ENCODE results near the gene CNTNAP2.

Gene CNTNAP2

DNA sequence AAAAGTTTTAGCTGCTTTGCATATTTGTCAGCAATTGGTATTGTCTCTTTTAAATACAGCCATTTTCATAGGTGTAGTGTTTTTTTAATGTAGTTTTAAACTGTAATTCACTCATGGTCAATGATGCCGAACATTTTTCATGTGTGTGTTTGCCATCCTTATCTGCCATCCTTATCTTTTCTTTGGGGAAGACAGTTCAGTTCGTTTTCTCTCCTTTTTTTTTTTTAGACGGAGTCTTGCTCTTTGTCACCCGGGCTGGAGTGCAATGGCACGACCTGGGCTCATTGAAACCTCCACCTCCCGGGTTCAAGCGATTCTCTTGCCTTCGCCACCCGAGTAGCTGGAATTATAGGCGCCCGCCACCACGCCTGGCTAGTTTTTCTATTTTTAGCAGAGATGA is 545.3 kb downstream of the CNTNAP2 start:
- ChIA-PET CTCF (no interaction called here), POLR2A (no interaction called here)
- no peak for DNase-seq (ENCODE audit: extremely low spot score)
- TF ChIP-seq SUZ12 (IDR thresholded peaks at IDR 0.05) (no peak), SP1 (IDR thresholded peaks at IDR 0.05) (no peak), L3MBTL2 (conservative IDR thresholded peaks at IDR 0.05) (no peak)
- TF ChIP-seq, protein P1, sequence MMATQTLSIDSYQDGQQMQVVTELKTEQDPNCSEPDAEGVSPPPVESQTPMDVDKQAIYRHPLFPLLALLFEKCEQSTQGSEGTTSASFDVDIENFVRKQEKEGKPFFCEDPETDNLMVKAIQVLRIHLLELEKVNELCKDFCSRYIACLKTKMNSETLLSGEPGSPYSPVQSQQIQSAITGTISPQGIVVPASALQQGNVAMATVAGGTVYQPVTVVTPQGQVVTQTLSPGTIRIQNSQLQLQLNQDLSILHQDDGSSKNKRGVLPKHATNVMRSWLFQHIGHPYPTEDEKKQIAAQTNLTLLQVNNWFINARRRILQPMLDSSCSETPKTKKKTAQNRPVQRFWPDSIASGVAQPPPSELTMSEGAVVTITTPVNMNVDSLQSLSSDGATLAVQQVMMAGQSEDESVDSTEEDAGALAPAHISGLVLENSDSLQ (IDR thresholded peaks at IDR 0.05), result no peak

DNA sequence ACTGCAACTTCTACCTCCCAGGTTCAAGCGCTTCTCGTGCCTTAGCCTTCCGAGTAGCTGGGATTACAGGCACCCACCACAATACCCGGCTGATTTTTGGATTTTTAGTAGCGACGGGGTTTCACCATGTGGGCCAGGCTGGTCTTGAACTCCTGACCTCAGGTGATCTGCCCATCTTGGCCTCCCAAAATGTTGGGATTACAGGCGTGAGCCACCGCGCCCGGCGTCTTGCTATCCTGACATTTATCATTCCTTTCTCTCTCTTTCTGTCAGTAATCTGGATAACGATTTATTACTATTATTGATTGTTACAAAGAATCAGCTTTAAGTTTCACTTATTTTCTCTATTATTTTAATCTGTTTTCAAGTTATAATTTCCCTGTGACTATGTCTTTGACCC is 548.4 kb downstream of the CNTNAP2 start:
- no peak for DNase-seq (ENCODE audit: extremely low spot score)
- TF ChIP-seq SUZ12 (IDR thresholded peaks at IDR 0.05) (no peak), FOXM1 (IDR thresholded peaks at IDR 0.05; ENCODE audit: borderline replicate concordance) (no peak), FOXK2 (IDR thresholded peaks at IDR 0.05) (no peak), SP1 (IDR thresholded peaks at IDR 0.05) (no peak), LEF1 (IDR thresholded peaks at IDR 0.05; ENCODE audit: borderline replicate concordance) (no peak), HDGF (IDR thresholded peaks at IDR 0.05; ENCODE audit: borderline replicate concordance) (no peak), ELF4 (IDR thresholded peaks at IDR 0.05) (no peak)
- TF ChIP-seq, protein P1 (IDR thresholded peaks at IDR 0.05), result no peak
- CTCF ChIA-PET, result no interaction called here
- POLR2A ChIA-PET, result no interaction called here

DNA sequence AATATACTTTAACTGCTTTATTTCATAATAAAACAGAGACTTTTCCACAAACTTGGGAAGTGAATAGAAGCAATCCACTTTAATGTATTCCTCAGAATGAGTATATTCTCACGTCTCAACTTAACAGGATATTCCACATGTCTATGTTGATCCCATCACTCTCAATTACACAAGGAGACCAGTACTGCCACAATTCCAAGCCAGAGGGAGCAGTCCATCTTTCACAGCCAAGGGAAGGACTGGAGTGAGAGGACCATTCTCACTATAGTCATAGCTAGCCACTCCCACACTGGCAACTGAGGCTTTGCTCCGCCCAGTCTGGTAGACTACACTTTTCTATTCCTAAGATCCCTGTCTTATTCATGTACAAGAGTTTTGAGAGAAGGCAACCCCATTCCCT is 553.9 kb downstream of the CNTNAP2 start:
- ChIA-PET POLR2A (no interaction called here), CTCF (no interaction called here)
- no peak for DNase-seq (ENCODE audit: extremely low spot score)
- TF ChIP-seq HDGF (IDR thresholded peaks at IDR 0.05; ENCODE audit: borderline replicate concordance) (no peak), LEF1 (IDR thresholded peaks at IDR 0.05; ENCODE audit: borderline replicate concordance) (no peak), FOXM1 (IDR thresholded peaks at IDR 0.05; ENCODE audit: borderline replicate concordance) (no peak), SP1 (IDR thresholded peaks at IDR 0.05) (no peak), L3MBTL2 (conservative IDR thresholded peaks at IDR 0.05) (no peak), CTBP1 (IDR thresholded peaks at IDR 0.05; ENCODE audit: borderline replicate concordance) (no peak), TARDBP (IDR thresholded peaks at IDR 0.05) (no peak), FOXK2 (IDR thresholded peaks at IDR 0.05) (no peak), ARNT (IDR thresholded peaks at IDR 0.05) (no peak), ELF4 (IDR thresholded peaks at IDR 0.05) (no peak), SUZ12 (IDR thresholded peaks at IDR 0.05) (no peak), FOXA1 (IDR thresholded peaks at IDR 0.05) (no peak), BHLHE40 (IDR thresholded peaks at IDR 0.05; ENCODE audit: borderline replicate concordance) (no peak), ZNF384 (IDR thresholded peaks at IDR 0.05) (no peak)

DNA sequence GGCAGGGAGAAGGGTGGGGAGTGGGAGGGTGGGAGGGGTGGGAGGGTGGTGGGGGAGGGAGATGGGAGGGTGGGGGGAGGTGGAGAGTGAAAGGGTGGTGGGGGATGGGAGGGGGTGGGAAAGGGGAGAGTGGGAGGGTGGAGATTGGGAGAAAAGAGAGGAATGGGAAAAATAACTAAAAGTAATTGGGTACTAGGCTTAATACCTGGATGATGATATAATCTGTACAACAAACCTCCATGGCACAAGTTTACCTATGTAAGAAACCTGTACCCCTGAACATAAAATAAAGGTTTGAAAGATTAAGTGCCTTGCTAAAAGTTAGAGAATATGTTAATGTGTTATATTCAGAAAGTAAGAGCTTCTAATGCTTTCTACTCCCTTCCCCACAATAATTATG is 564.9 kb downstream of the CNTNAP2 start:
- ChIA-PET CTCF (no interaction called here), POLR2A (no interaction called here)
- TF ChIP-seq BHLHE40 (IDR thresholded peaks at IDR 0.05; ENCODE audit: borderline replicate concordance), result no peak
- TF ChIP-seq ELF4 (IDR thresholded peaks at IDR 0.05), result no peak
- TF ChIP-seq ZNF384 (IDR thresholded peaks at IDR 0.05), result no peak
- no peak for TF ChIP-seq FOXA1 (IDR thresholded peaks at IDR 0.05)
- no peak for TF ChIP-seq HDGF (IDR thresholded peaks at IDR 0.05; ENCODE audit: borderline replicate concordance)
- no peak for TF ChIP-seq NFRKB (IDR thresholded peaks at IDR 0.05)
- no peak for TF ChIP-seq L3MBTL2 (conservative IDR thresholded peaks at IDR 0.05)
- TF ChIP-seq TARDBP (IDR thresholded peaks at IDR 0.05), result no peak
- TF ChIP-seq ARNT (IDR thresholded peaks at IDR 0.05), result no peak
- no peak for TF ChIP-seq SUZ12 (IDR thresholded peaks at IDR 0.05)
- no peak for TF ChIP-seq FOXM1 (IDR thresholded peaks at IDR 0.05; ENCODE audit: borderline replicate concordance)
- no peak for TF ChIP-seq SP1 (IDR thresholded peaks at IDR 0.05)
- TF ChIP-seq, protein P1 (IDR thresholded peaks at IDR 0.05), result no peak
- no peak for TF ChIP-seq LEF1 (IDR thresholded peaks at IDR 0.05; ENCODE audit: borderline replicate concordance)
- TF ChIP-seq CTBP1 (IDR thresholded peaks at IDR 0.05; ENCODE audit: borderline replicate concordance), result no peak
- no peak for TF ChIP-seq FOXK2 (IDR thresholded peaks at IDR 0.05)
- DNase-seq (ENCODE audit: extremely low spot score), result no peak

DNA sequence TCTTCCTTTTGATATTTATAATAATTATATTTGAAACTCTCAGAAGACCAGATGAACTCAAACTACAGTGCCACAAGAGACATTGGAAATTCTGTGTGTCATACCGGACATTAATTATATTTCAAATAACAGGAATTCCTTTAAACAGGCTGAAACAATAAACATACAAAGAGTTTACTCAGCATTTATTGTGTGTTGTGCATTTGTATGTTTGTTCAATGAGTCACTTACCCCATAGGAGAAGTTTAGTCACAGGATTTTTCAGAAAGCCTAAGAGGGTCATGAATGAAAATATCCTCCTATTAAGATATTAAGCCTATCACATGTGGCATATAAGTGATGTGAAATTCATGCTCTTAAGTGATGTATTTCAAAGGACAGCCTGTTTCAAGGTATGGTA is 566.8 kb downstream of the CNTNAP2 start:
- no peak for TF ChIP-seq HDGF (IDR thresholded peaks at IDR 0.05; ENCODE audit: borderline replicate concordance)
- TF ChIP-seq ELF4 (IDR thresholded peaks at IDR 0.05), result no peak
- peak; percentile 86 for TF ChIP-seq CTBP1 (IDR thresholded peaks at IDR 0.05; ENCODE audit: borderline replicate concordance)
- no peak for TF ChIP-seq FOXM1 (IDR thresholded peaks at IDR 0.05; ENCODE audit: borderline replicate concordance)
- no peak for TF ChIP-seq BHLHE40 (IDR thresholded peaks at IDR 0.05; ENCODE audit: borderline replicate concordance)
- TF ChIP-seq ZNF384 (IDR thresholded peaks at IDR 0.05), result no peak
- peak; percentile 73; the same call in 1 of the 2 replicates for TF ChIP-seq ARNT (IDR thresholded peaks at IDR 0.05)
- TF ChIP-seq FOXA1 (IDR thresholded peaks at IDR 0.05), result 0 out of 2 replicates have a peak, but pooled peaks have one; percentile 50
- TF ChIP-seq, protein P1 (IDR thresholded peaks at IDR 0.05), result peak; percentile 65; the same call in 1 of the 2 replicates
- TF ChIP-seq LEF1 (IDR thresholded peaks at IDR 0.05; ENCODE audit: borderline replicate concordance), result no peak
- no peak for TF ChIP-seq SUZ12 (IDR thresholded peaks at IDR 0.05)

DNA sequence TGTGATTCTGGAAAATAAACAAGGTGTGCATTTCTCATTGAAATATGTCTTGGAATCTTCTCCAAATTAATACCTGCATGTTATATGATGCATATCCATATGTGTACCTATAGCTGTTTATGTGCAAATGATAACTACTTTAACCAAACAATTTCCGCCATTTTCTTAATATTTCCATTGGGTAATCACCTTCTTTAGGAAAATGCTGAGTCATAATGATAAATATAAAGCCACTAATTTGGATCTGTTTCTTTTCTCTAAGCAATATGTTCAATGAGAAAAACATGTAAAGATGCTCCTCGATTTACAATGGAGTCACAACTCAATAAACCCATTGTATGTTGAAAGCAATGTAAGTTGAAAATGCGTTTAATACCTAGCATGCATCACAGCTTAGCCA is 574.4 kb downstream of the CNTNAP2 start:
- CTCF ChIA-PET, result no interaction called here
- DNase-seq (ENCODE audit: extremely low spot score), result no peak
- POLR2A ChIA-PET, result no interaction called here
- TF ChIP-seq FOXK2 (IDR thresholded peaks at IDR 0.05) (no peak), FOXM1 (IDR thresholded peaks at IDR 0.05; ENCODE audit: borderline replicate concordance) (no peak), TARDBP (IDR thresholded peaks at IDR 0.05) (no peak), L3MBTL2 (conservative IDR thresholded peaks at IDR 0.05) (no peak), LEF1 (IDR thresholded peaks at IDR 0.05; ENCODE audit: borderline replicate concordance) (no peak), SUZ12 (IDR thresholded peaks at IDR 0.05) (no peak), HDGF (IDR thresholded peaks at IDR 0.05; ENCODE audit: borderline replicate concordance) (no peak), NFRKB (IDR thresholded peaks at IDR 0.05) (no peak), ARNT (IDR thresholded peaks at IDR 0.05) (no peak), ZNF384 (IDR thresholded peaks at IDR 0.05) (no peak), SP1 (IDR thresholded peaks at IDR 0.05) (no peak), BHLHE40 (IDR thresholded peaks at IDR 0.05; ENCODE audit: borderline replicate concordance) (no peak), FOXA1 (IDR thresholded peaks at IDR 0.05) (no peak), CTBP1 (IDR thresholded peaks at IDR 0.05; ENCODE audit: borderline replicate concordance) (no peak), ELF4 (IDR thresholded peaks at IDR 0.05) (no peak)
- TF ChIP-seq, protein P1 (IDR thresholded peaks at IDR 0.05), result no peak

More for the DNA sequence above, 566.8 kb downstream of the CNTNAP2 start:
- ChIA-PET CTCF (no interaction called here), POLR2A (no interaction called here)
- no peak for DNase-seq (ENCODE audit: extremely low spot score)
